Epithelial cell of esophagus (primary cell): ENCODE results near the gene TLR9.

Source experiments
- DNase-seq: peaks from one replicate; pipeline ENCODE4 v3.0.0; 2010; ENCODE audit warnings: low read depth
- H3K4me3 ChIP-seq: 2 replicates; pipeline ENCODE4 v1.5.1; 2011; ENCODE audit warnings: mild to moderate bottlenecking, low read length, control low read depth
- CTCF ChIP-seq: IDR thresholded peaks from 2 replicates; pipeline ENCODE4 v1.5.1; 2011; ENCODE audit warnings: low read depth, mild to moderate bottlenecking, low read length, control low read depth, inconsistent platforms; ENCODE audit not compliant: insufficient read depth; ENCODE audit errors: missing control alignments

The TLR9 gene

GRCh38 chr3:52247409-52248164, 22.1 kb upstream of the TLR9 start:
- TF ChIP-seq CTCF = no peak
- H3K4me3 ChIP-seq = no peak overlapping the region
- no peak for DNase-seq

- no peak for DNase-seq
- TF ChIP-seq CTCF = no peak
- H3K4me3 ChIP-seq = no peak overlapping the region
Measured at GRCh38 chr3:52246728-52247408, 21.4 kb upstream of the TLR9 start.

GRCh38 chr3:52246264-52246620, 20.8 kb upstream of the TLR9 start:
- DNase-seq = no peak
- H3K4me3 ChIP-seq = no peak overlapping the region
- TF ChIP-seq CTCF = no peak

GRCh38 chr3:52245322-52246263, 20.1 kb upstream of the TLR9 start, which contains the start of gene PPM1M:
TSS of gene PPM1M (plus strand) at chr3:52245759. CDS start at chr3:52245825, 66 bp downstream.
- peak; percentile 55 for DNase-seq
- H3K4me3 ChIP-seq = peak within 1 kb of the TSS; percentile 34
- no peak for TF ChIP-seq CTCF

GRCh38 chr3:52243791-52244628, 18.6 kb upstream of the TLR9 start:
- no peak for TF ChIP-seq CTCF
- H3K4me3 ChIP-seq = no peak overlapping the region
- DNase-seq = peak; percentile 86

- no peak for TF ChIP-seq CTCF
- no peak overlapping the region for H3K4me3 ChIP-seq
- DNase-seq = no peak
Measured at GRCh38 chr3:52242039-52242438, 16.6 kb upstream of the TLR9 start.
